GM12878 (cell line): Measurements from ENCODE around the gene FAM120A.

ENCODE experiments used
- EP300 ChIP-seq, 2 experiments: fragments of 150-350 bp in 1 of 2; IDR thresholded peaks; 2 replicates each; pipeline ENCODE4 v1.6.1; 2011 to 2012; ENCODE audit warnings: low read depth in 2 of 2, low read length in 2 of 2, borderline replicate concordance in 1 of 2, improper control_type of control experiment in 1 of 2, inconsistent platforms in 1 of 2; ENCODE audit not compliant: control insufficient read depth in 1 of 2
- JUND ChIP-seq: IDR thresholded peaks from 2 replicates; pipeline ENCODE4 v1.6.1; 2012; ENCODE audit warnings: low read depth, mild to moderate bottlenecking, low read length, improper control_type of control experiment, moderate library complexity
- NFIC ChIP-seq: IDR thresholded peaks from 2 replicates; pipeline ENCODE4 v1.6.1; 2012; ENCODE audit warnings: low read depth, mild to moderate bottlenecking, inconsistent platforms, low read length, moderate library complexity
- ZNF24 ChIP-seq: fragments of 450-650 bp; IDR thresholded peaks from 2 replicates; pipeline ENCODE4 v1.6.1; 2017; ENCODE audit warnings: antibody characterized with exemption, mild to moderate bottlenecking
- TF ChIP-seq, protein P1 (sequence below), 3 experiments: IDR thresholded peaks in 2 of 3; conservative IDR thresholded peaks in 1 of 3; 2 replicates each; pipeline ENCODE4 v1.5.1; 2011; ENCODE audit warnings: low read depth in 3 of 3, low read length in 3 of 3, mild to moderate bottlenecking in 3 of 3, control low read depth in 2 of 3, moderate library complexity in 2 of 3, inconsistent platforms in 1 of 3, mixed read lengths in 1 of 3; ENCODE audit not compliant: control insufficient read depth in 2 of 3, insufficient read depth in 1 of 3; ENCODE audit errors: extremely low read depth in 1 of 3
- TF ChIP-seq, protein P2 (sequence below): IDR thresholded peaks from 2 replicates; pipeline ENCODE4 v1.6.1; 2011; ENCODE audit warnings: low read depth, low read length, improper control_type of control experiment, borderline replicate concordance

DNA sequence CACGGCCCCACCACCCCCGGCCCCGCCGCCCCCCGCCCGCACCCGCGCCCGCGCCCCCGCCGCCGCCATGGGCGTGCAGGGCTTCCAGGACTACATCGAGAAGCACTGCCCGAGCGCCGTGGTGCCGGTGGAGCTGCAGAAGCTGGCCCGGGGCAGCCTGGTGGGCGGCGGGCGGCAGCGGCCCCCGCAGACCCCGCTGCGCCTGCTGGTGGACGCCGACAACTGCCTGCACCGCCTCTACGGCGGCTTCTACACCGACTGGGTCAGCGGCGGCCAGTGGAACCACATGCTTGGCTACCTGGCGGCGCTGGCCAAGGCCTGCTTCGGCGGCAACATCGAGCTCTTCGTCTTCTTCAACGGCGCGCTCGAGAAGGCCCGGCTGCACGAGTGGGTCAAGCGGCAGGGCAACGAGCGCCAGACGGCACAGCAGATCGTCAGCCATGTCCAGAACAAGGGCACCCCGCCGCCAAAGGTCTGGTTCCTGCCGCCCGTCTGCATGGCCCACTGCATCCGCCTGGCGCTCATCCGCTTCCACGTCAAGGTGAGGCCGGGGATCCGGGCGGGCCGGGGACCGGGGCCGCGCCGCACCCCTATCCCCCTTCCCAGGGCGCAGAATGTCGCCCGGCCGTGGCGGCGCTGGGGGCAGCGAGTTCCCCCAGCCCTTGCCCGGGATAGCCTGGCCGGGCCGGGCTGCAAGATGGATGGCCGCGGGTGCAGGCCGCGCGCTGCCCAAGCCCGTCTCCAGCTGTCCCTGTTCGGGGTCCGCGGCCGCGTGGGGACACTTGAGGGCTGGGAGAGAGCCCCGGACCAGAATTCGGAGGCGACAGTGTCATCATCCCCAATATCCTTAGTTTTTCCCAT lies 594 bp downstream of the FAM120A start:
- TF ChIP-seq, protein P1, sequence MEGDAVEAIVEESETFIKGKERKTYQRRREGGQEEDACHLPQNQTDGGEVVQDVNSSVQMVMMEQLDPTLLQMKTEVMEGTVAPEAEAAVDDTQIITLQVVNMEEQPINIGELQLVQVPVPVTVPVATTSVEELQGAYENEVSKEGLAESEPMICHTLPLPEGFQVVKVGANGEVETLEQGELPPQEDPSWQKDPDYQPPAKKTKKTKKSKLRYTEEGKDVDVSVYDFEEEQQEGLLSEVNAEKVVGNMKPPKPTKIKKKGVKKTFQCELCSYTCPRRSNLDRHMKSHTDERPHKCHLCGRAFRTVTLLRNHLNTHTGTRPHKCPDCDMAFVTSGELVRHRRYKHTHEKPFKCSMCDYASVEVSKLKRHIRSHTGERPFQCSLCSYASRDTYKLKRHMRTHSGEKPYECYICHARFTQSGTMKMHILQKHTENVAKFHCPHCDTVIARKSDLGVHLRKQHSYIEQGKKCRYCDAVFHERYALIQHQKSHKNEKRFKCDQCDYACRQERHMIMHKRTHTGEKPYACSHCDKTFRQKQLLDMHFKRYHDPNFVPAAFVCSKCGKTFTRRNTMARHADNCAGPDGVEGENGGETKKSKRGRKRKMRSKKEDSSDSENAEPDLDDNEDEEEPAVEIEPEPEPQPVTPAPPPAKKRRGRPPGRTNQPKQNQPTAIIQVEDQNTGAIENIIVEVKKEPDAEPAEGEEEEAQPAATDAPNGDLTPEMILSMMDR (IDR thresholded peaks at IDR 0.05 in 2 of 3, conservative IDR thresholded peaks at IDR 0.05 in 1 of 3; ENCODE audit: control insufficient read depth in 2 of 3, extremely low read depth in 1 of 3, insufficient read depth in 1 of 3, low read depth in 3 of 3, low read length in 3 of 3): 0 out of 6 replicates have a peak, but pooled peaks of 2 of the 3 experiments have one; percentile 1 to 6
- TF ChIP-seq ZNF24 (no peak), NFIC (no peak), EP300 (IDR thresholded peaks at IDR 0.05; ENCODE audit: borderline replicate concordance in 1 of 2, control insufficient read depth in 1 of 2, low read depth in 2 of 2, low read length in 2 of 2) (no peak), JUND (no peak)
- TF ChIP-seq, protein P2, sequence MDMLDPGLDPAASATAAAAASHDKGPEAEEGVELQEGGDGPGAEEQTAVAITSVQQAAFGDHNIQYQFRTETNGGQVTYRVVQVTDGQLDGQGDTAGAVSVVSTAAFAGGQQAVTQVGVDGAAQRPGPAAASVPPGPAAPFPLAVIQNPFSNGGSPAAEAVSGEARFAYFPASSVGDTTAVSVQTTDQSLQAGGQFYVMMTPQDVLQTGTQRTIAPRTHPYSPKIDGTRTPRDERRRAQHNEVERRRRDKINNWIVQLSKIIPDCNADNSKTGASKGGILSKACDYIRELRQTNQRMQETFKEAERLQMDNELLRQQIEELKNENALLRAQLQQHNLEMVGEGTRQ: no peak
